Motor neuron (in vitro differentiated cells): ENCODE results near the gene CADM3. TPM values are rescaled to one million over a fixed set of nuclear protein-coding genes. Genes with fewer than 3 reads are reported as not detected.
A peak's percentile ranks its signal among the peaks of the same experiment; 100 is the strongest.

Experiments
- ATAC-seq, 8 experiments: fragments of 200-7000 bp; cut with Tn5 transposase; replicated peaks in 6 of 8; 2 replicates each; pipeline ENCODE4 v1.8.0; 2021; ENCODE audit warnings: mild to moderate bottlenecking in 8 of 8, moderate library complexity in 8 of 8
- H3K27ac ChIP-seq, 2 donors: fragments of 250-450 bp; sonication (Bioruptor Pico); 2 replicates each; pipeline ENCODE4 v1.9.0; 2021; ENCODE audit warnings: antibody characterized with exemption in 2 of 2, mild to moderate bottlenecking in 2 of 2, moderate library complexity in 1 of 2
- H3K4me1 ChIP-seq, 2 donors: fragments of 250-450 bp; sonication (Bioruptor Pico); replicated peaks in 1 of 2; 2 replicates each; pipeline ENCODE4 v1.6.1; 2021; ENCODE audit warnings: antibody characterized with exemption in 2 of 2, mild to moderate bottlenecking in 2 of 2, moderate library complexity in 1 of 2
- H3K4me3 ChIP-seq, 5 donors: fragments of 250-450 bp; sonication (Bioruptor Pico); 2 replicates each; pipeline ENCODE4 v1.9.0; 2021; ENCODE audit warnings: antibody characterized with exemption in 5 of 5, mild to moderate bottlenecking in 5 of 5, moderate library complexity in 4 of 5
- WGBS, 10 experiments: fragments of 450-650 bp; shearing (Covaris generic); methylation state at CpG; one replicate each; pipeline ENCODE4 v1.0.0; 2022; 5-methylcytosine and 5-hydroxymethylcytosine counted together
- in situ Hi-C, 9 experiments: fragments of 400-800 bp; cut with MboI; loops; one replicate each; pipeline ENCODE4 v1.15.0; 2021; ENCODE audit warnings: low sequenced_read_pairs in 9 of 9, low pct_unique_long_range_greater_than_20kb in 2 of 9; ENCODE audit not compliant: unreplicated experiment in 9 of 9
- total RNA-seq, 8 experiments: library from RNA; unstranded; fragments of 300-600 nt; gene quantifications; 2 replicates each; pipeline versions ENCODE4 v1.2.3 to v1.2.4, GENCODE V29; 2022

CADM3 gene
- total RNA-seq, 8 experiments from 2014 or later, result 0.14 to 221 (median 110) TPM

- in situ Hi-C loops, result no loop called here
- H3K27ac ChIP-seq, result no peak overlapping the region
- H3K4me3 ChIP-seq, result no peak overlapping the region
These were observed 29.4 kb downstream of the CADM3 start for GRCh38 chr1:159200769-159201168.

DNA sequence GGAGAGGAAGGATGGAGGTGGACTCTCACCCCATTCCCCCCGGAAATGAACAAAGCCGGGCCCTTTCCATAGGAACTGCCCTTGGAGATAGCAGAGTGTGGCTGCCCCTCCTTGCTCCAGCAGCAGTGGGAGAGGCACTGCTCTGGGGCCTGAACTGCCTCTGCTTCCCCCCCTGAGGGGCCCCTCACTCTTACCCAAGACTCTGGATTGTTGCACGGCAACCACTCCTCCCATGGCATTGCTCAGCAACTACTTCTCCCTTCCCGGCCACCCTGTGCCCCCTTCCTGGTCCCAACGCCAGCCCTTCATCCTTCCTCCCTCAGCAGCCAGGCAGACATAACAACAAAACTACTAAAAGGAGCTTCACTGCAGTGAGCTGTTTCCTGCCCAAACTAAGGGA lies 30.2 kb downstream of the CADM3 start:
- 30 to 100% (median 56%) methylated on average over 1 to 4 of the region's 5 CpGs; no CpG with 5 or more reads in 4 of the 10 experiments for WGBS, 10 experiments
- Histone ChIP-seq H3K4me3 (no peak overlapping the region), H3K27ac (no peak overlapping the region), H3K4me1 (peaks cover 42% of the 10 kb centered on the region in 2 donors)
- ATAC-seq, result peak in 5 of 8 experiments; percentile 49 to 78 (median 68)
- in situ Hi-C loops, result no loop called here

More at GRCh38 chr1:159200769-159201168, 29.4 kb downstream of the CADM3 start:
- ATAC-seq, result no peak
- H3K4me1 ChIP-seq, result peaks cover 37 to 42% of the 10 kb centered on the region in 2 donors
- WGBS, 10 experiments, result 80 to 94% (median 87%) methylated on average over 1 to 7 of the region's 18 CpGs; no CpG with 5 or more reads in 6 of the 10 experiments

DNA sequence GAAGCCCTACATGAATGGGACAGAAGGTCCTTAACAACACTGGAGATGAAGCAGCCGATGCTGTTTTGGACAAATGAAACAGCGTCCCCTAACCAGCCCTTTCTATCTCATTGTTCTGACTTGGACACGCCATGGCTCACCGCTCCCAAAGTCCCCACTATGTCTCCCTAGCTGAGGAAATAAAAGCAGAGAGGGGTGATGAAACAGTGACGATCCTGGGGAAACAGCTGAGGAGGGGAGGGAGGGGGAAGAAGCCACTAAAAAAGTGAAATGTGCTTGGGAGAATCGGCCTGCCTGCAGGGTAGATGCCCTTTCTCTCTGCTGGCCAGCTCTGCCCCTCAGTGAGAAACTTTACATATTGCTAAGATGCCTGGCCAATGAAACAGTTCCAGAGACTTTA lies 32.2 kb downstream of the CADM3 start:
- peak overlapping the region in 1 of 2 donors; percentile 60 for H3K27ac ChIP-seq
- peaks cover 48 to 55% of the 10 kb centered on the region in 2 donors for H3K4me1 ChIP-seq
- no peak overlapping the region for H3K4me3 ChIP-seq
- 0 to 64% (median 50%) methylated on average over 1 to 5 of the region's 6 CpGs; no CpG with 5 or more reads in 5 of the 10 experiments for whole genome bisulfite sequencing, 10 experiments
- in situ Hi-C loops, result no loop called here
- peak in 5 of 8 experiments; percentile 4 to 57 (median 17) for ATAC-seq

GRCh38 chr1:159204161-159205141 lies 33.0 kb downstream of the CADM3 start, which contains the start of gene ACKR1:
Gene ACKR1 (plus strand): TSS chr1:159204875. CDS start chr1:159204960, 85 bp downstream.
- in situ Hi-C loops, result no loop called here
- peak in 1 of 8 experiments; percentile 36 for ATAC-seq
- WGBS, 10 experiments, result 0 to 98% (median 76%) methylated on average over 1 to 10 of the region's 13 CpGs

DNA sequence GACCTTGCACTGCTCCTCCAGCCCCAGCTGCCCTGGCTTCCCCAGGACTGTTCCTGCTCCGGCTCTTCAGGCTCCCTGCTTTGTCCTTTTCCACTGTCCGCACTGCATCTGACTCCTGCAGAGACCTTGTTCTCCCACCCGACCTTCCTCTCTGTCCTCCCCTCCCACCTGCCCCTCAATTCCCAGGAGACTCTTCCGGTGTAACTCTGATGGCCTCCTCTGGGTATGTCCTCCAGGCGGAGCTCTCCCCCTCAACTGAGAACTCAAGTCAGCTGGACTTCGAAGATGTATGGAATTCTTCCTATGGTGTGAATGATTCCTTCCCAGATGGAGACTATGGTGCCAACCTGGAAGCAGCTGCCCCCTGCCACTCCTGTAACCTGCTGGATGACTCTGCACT lies 33.8 kb downstream of the CADM3 start:
- peaks cover 50 to 60% of the 10 kb centered on the region in 2 donors for H3K4me1 ChIP-seq
- in situ Hi-C loops, result no loop called here
- 0 to 80% (median 50%) methylated on average over 1 to 5 of the region's 6 CpGs; no CpG with 5 or more reads in 1 of the 10 experiments for WGBS, 10 experiments
- peak in 2 of 8 experiments; percentile 12 to 15 for ATAC-seq
- no peak overlapping the region for H3K27ac ChIP-seq
- H3K4me3 ChIP-seq, result no peak overlapping the region

More at GRCh38 chr1:159204161-159205141, 33.0 kb downstream of the CADM3 start, which contains the start of gene ACKR1:
- peak within 1 kb of the TSS in 1 of 2 donors; percentile 27 for H3K27ac ChIP-seq
- H3K4me3 ChIP-seq, result no peak within 1 kb of the TSS
- peaks cover 50 to 60% of the 10 kb centered on the region in 2 donors for H3K4me1 ChIP-seq

DNA sequence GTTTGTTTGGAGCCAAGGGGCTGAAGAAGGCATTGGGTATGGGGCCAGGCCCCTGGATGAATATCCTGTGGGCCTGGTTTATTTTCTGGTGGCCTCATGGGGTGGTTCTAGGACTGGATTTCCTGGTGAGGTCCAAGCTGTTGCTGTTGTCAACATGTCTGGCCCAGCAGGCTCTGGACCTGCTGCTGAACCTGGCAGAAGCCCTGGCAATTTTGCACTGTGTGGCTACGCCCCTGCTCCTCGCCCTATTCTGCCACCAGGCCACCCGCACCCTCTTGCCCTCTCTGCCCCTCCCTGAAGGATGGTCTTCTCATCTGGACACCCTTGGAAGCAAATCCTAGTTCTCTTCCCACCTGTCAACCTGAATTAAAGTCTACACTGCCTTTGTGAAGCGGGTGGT lies 34.7 kb downstream of the CADM3 start:
- in situ Hi-C loops, result no loop called here
- H3K27ac ChIP-seq, result no peak overlapping the region
- ATAC-seq, result no peak
- WGBS, 10 experiments, result 20 to 94% (median 90%) methylated on average over 1 to 4 of the region's 4 CpGs; no CpG with 5 or more reads in 5 of the 10 experiments
- no peak overlapping the region for H3K4me3 ChIP-seq
- H3K4me1 ChIP-seq, result peaks cover 48 to 59% of the 10 kb centered on the region in 2 donors

DNA sequence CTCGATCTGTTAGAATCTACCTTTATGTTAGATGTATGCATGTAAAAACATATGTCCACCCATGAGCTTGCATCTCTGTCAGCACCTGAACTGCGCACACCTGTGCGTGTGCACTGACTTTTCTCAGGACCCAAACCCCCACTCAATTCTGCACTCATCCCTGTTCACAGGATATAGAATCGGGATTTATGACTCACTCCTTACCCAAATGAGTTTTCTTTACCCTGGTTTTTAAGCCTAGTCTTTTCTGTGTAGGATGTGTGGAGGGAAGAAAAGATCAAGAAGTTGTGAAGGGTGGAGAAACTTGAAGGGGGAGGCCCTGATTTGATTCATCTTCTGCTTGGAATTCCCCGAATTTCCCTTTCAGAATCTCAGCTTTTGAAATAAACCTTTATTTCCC lies 35.7 kb downstream of the CADM3 start:
- in situ Hi-C loops, result no loop called here
- peaks cover 39 to 55% of the 10 kb centered on the region in 2 donors for H3K4me1 ChIP-seq
- H3K27ac ChIP-seq, result no peak overlapping the region
- ATAC-seq, result no peak
- WGBS, 10 experiments, result 42 to 100% (median 87%) methylated on average over 1 to 5 of the region's 5 CpGs; no CpG with 5 or more reads in 1 of the 10 experiments
- no peak overlapping the region for H3K4me3 ChIP-seq

DNA sequence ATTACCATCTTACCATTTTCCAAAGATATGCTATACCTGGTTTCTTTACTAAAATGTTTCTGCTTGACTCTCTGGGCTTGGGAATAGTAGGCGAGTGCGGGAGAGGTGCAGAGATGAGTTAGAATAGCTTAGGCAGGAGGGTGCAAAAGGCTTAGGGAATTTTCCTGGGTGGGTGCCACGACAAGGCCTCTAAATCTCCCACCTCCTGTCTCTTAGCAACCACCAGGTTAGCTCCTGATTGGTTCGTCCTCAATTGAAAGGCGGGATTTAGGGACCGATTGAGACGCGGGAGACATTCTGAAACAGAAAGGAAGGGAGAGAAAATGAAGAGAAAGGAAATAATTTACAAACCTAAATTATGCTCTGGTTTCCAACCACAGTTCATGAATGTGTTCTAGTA lies 36.4 kb downstream of the CADM3 start:
- Histone ChIP-seq H3K4me1 (peaks cover 35 to 51% of the 10 kb centered on the region in 2 donors), H3K4me3 (peak overlapping the region; percentile 7 to 20 (median 14)), H3K27ac (no peak overlapping the region)
- WGBS, 10 experiments, result 0 to 59% (median 19%) methylated on average over 1 to 8 of the region's 8 CpGs; no CpG with 5 or more reads in 3 of the 10 experiments
- in situ Hi-C loops, result no loop called here
- ATAC-seq, result peak in 5 of 8 experiments; percentile 60 to 83 (median 65)

DNA sequence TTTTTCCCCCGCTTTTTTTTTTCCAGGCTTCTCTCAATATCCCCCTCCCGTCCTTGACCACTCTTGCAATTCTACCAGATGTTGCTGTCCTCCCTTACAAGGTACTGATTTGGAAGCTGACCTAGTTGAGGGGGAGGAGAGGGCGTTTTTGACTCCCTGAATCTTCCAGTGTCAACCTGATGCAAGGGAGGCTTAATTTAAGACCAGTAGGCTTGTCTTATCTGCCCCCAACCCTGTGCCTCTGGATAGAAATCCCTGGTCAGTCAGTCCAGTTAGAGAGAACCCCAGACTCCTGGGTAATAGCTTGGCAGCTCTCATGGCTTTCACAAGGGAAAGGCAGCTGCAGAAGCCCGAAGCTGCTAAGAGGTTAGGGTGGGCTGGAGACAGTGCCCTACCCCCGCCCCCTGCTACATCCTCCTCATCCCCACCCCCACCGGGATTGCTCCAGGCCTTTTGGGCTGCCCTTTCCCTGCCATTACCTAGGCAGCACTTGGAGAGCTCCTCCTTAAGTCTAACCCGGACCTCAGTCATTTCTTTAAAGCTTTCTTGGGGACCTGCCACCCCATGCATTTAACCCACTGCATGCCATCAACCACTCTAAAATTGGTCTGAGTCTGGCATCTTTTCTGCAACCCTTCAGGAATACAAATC lies 36.9 kb downstream of the CADM3 start:
- Histone ChIP-seq H3K4me1 (peaks cover 33 to 48% of the 10 kb centered on the region in 2 donors), H3K4me3 (peak overlapping the region; percentile 7 to 20 (median 14)), H3K27ac (no peak overlapping the region)
- 0 to 22% (median 10%) methylated on average over 1 to 5 of the region's 7 CpGs; no CpG with 5 or more reads in 4 of the 10 experiments for WGBS, 10 experiments
- ATAC-seq, result peak in 5 of 8 experiments; percentile 43 to 61 (median 49)
- in situ Hi-C loops, result no loop called here

- no peak overlapping the region for H3K27ac ChIP-seq
- WGBS, 10 experiments, result 29 to 91% (median 78%) methylated on average over 2 to 7 of the region's 7 CpGs; no CpG with 5 or more reads in 1 of the 10 experiments
- no peak for ATAC-seq
- no peak overlapping the region for H3K4me3 ChIP-seq
- in situ Hi-C loops, result no loop called here
- H3K4me1 ChIP-seq, result peaks cover 25 to 40% of the 10 kb centered on the region in 2 donors
These were observed 37.6 kb downstream of the CADM3 start for GRCh38 chr1:159209061-159209460.

- no peak overlapping the region for H3K27ac ChIP-seq
- peaks cover 15 to 25% of the 10 kb centered on the region in 2 donors for H3K4me1 ChIP-seq
- ATAC-seq, result peak in 6 of 8 experiments; percentile 48 to 65 (median 58)
- 11 to 53% (median 37%) methylated on average over 3 to 11 of the region's 11 CpGs; no CpG with 5 or more reads in 1 of the 10 experiments for WGBS, 10 experiments
- H3K4me3 ChIP-seq, result no peak overlapping the region
- in situ Hi-C loops, result loop anchor here in 2 of 9 experiments (5.0 to 10.0 kb wide), 2 partner anchors 49 to 57 kb away; no protein-coding TSS in a partner anchor
These were observed 40.1 kb downstream of the CADM3 start for GRCh38 chr1:159211331-159212136.

DNA sequence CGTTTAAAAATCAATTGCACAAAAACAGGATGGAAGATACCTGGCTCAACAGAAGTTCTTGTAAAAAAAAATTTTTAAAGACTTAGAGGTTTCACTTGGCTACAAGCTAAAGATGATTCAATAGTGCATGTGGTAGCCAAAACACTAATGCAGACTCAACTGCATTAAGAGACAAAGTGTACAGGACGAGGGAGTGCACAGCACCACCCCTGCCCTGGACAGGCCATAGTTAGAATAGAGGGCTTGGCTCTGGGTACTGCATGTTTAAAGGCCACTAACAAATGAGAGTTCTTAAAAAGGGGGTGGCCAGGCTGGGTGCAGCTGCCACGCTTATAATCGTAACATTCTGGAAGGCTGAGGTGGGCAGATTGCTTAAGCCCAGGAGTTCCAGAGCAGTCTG lies 41.2 kb downstream of the CADM3 start:
- no peak for ATAC-seq
- 24 to 100% (median 80%) methylated on average over 1 to 4 of the region's 4 CpGs; no CpG with 5 or more reads in 1 of the 10 experiments for WGBS, 10 experiments
- no peak overlapping the region for H3K27ac ChIP-seq
- in situ Hi-C loops, result loop anchor here in 2 of 9 experiments (5.0 to 10.0 kb wide), 2 partner anchors 50 to 58 kb away; no protein-coding TSS in a partner anchor
- peaks cover 13 to 14% of the 10 kb centered on the region in 2 donors for H3K4me1 ChIP-seq
- no peak overlapping the region for H3K4me3 ChIP-seq
